Loucy (cell line): ENCODE results near the gene ACVR2B.
A peak's percentile ranks its signal among the peaks of the same experiment; 100 is the strongest.

Experiments
- H2AFZ ChIP-seq: fragments of 200-600 bp; sonication (generic); 2 replicates; pipeline ENCODE4 v1.6.0; 2016; ENCODE audit warnings: antibody characterized with exemption, mild to moderate bottlenecking, low read length, moderate library complexity
- H3F3A ChIP-seq: fragments of 200-600 bp; 2 replicates; pipeline ENCODE4 v1.6.0; 2016; ENCODE audit warnings: antibody characterized with exemption, low read depth, mild to moderate bottlenecking
- H3K27me3 ChIP-seq: fragments of 200-600 bp; sonication (generic); 2 replicates; pipeline ENCODE4 v1.6.1; 2014; ENCODE audit warnings: low read length, mild to moderate bottlenecking; ENCODE audit not compliant: insufficient read depth, poor library complexity, severe bottlenecking
- H3K36me3 ChIP-seq: fragments of 200-600 bp; sonication (generic); 2 replicates; pipeline ENCODE4 v1.6.1; 2016; ENCODE audit warnings: low read length; ENCODE audit not compliant: insufficient read depth
- H3K4me1 ChIP-seq: fragments of 200-600 bp; sonication (generic); 2 replicates; pipeline ENCODE4 v1.5.1; 2014; ENCODE audit warnings: low read length, mild to moderate bottlenecking; ENCODE audit not compliant: insufficient read depth, poor library complexity, severe bottlenecking
- H3K4me2 ChIP-seq: fragments of 200-600 bp; sonication (generic); 2 replicates; pipeline ENCODE4 v1.6.0; 2014; ENCODE audit warnings: antibody characterized with exemption, low read length, low read depth, mild to moderate bottlenecking; ENCODE audit not compliant: poor library complexity, severe bottlenecking
- H3K4me3 ChIP-seq: fragments of 200-600 bp; sonication (generic); 2 replicates; pipeline ENCODE4 v1.5.1; 2014; ENCODE audit warnings: low read length, mild to moderate bottlenecking, mixed read lengths; ENCODE audit not compliant: poor library complexity, severe bottlenecking
- H3K79me2 ChIP-seq: fragments of 200-600 bp; sonication (generic); 2 replicates; pipeline ENCODE4 v1.6.1; 2014; ENCODE audit warnings: low read length; ENCODE audit not compliant: insufficient read depth
- H3K9ac ChIP-seq: fragments of 200-600 bp; sonication (generic); 2 replicates; pipeline ENCODE4 v1.6.0; 2014; ENCODE audit warnings: mild to moderate bottlenecking, low read depth, low read length, moderate library complexity; ENCODE audit not compliant: poor library complexity, severe bottlenecking
- H3K9me2 ChIP-seq: fragments of 200-600 bp; sonication (generic); replicated peaks from 2 replicates; pipeline ENCODE4 v1.6.1; 2016; ENCODE audit warnings: low read depth, low read length, mixed read lengths
- H3K9me3 ChIP-seq: fragments of 200-600 bp; sonication (generic); 2 replicates; pipeline ENCODE4 v1.6.1; 2014; ENCODE audit warnings: mild to moderate bottlenecking, antibody characterized with exemption, low read length, low read depth; ENCODE audit not compliant: insufficient read depth
- H4K20me1 ChIP-seq: fragments of 200-600 bp; sonication (generic); 2 replicates; pipeline ENCODE4 v1.6.0; 2014; ENCODE audit warnings: antibody characterized with exemption, low read length, mild to moderate bottlenecking; ENCODE audit not compliant: insufficient read depth, poor library complexity, severe bottlenecking
- EZH2phosphoT487 ChIP-seq: fragments of 200-600 bp; IDR thresholded peaks from 2 replicates; pipeline ENCODE4 v1.6.1; 2018; ENCODE audit warnings: antibody characterized with exemption, mild to moderate bottlenecking, moderate library complexity, borderline replicate concordance
- TF ChIP-seq, protein P1 (sequence below): fragments of 200-600 bp; sonication (generic); conservative IDR thresholded peaks from 2 replicates; pipeline ENCODE4 v1.5.1; 2014; ENCODE audit warnings: mild to moderate bottlenecking, antibody characterized with exemption, low read length

Gene ACVR2B

DNA sequence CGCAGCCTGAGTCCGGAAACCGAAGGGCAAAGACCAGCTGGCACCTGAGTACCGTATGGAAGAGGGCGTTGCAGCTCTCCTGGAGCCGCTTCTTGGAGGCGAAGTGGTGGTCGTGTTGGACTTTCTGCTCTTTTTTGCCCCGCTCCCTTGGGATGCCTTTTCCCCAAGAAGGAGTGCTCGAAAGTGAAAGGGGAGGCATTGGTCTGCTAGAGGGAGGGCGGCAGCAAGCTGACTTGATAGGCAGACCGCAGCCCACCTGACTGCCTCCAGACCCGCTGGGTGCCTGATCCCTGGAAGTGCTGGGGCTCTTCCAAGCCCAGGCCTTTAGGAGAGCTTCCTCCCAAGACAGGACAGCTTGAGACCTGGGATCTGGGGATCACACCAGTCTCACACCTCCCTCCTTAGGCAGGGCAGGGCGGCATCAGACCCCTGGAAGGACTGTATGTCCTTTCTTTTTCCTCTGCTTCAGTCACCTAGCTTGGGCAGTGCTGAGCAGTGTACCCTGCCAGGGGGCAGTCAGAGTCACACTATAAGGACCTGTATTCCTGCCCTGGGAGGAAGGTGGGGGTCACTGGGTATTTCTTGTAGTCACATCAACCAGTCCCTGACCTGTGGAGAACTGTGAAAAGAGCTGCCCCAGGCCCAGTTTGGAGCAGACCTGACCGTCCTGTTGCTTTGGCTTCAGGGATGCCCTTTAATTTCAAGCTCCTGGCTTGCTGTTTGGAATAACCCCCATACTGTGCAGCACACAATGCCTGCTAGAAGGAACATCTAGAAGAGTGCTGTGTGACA is 2.1 kb downstream of the ACVR2B start:
- Histone ChIP-seq H3K27me3 (peaks cover 20% of the 10 kb centered on the region), H3K9ac (peak overlapping the region; percentile 71), H3K9me2 (no peaks in the 10 kb centered on the region), H3K79me2 (peaks cover 46% of the 10 kb centered on the region), H2AFZ (peak overlapping the region; percentile 78; the same call in 1 of the 2 replicates), H3K36me3 (no peaks in the 10 kb centered on the region), H3K9me3 (no peaks in the 10 kb centered on the region), H3F3A (no peaks in the 10 kb centered on the region), H3K4me3 (peak overlapping the region; percentile 76), H3K4me1 (peaks cover 27% of the 10 kb centered on the region), H3K4me2 (peak overlapping the region; percentile 83), H4K20me1 (peaks cover 10% of the 10 kb centered on the region)
- no peak for TF ChIP-seq EZH2phosphoT487
- TF ChIP-seq, protein P1, sequence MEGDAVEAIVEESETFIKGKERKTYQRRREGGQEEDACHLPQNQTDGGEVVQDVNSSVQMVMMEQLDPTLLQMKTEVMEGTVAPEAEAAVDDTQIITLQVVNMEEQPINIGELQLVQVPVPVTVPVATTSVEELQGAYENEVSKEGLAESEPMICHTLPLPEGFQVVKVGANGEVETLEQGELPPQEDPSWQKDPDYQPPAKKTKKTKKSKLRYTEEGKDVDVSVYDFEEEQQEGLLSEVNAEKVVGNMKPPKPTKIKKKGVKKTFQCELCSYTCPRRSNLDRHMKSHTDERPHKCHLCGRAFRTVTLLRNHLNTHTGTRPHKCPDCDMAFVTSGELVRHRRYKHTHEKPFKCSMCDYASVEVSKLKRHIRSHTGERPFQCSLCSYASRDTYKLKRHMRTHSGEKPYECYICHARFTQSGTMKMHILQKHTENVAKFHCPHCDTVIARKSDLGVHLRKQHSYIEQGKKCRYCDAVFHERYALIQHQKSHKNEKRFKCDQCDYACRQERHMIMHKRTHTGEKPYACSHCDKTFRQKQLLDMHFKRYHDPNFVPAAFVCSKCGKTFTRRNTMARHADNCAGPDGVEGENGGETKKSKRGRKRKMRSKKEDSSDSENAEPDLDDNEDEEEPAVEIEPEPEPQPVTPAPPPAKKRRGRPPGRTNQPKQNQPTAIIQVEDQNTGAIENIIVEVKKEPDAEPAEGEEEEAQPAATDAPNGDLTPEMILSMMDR = no peak

- Histone ChIP-seq H3K27me3 (peaks cover 20% of the 10 kb centered on the region), H3F3A (no peaks in the 10 kb centered on the region), H3K4me2 (peak overlapping the region; percentile 30), H3K4me1 (peaks cover 27% of the 10 kb centered on the region), H3K9me3 (no peaks in the 10 kb centered on the region), H2AFZ (no peak overlapping the region), H3K36me3 (no peaks in the 10 kb centered on the region), H3K4me3 (no peak overlapping the region), H3K9ac (no peak overlapping the region), H4K20me1 (peaks cover 10% of the 10 kb centered on the region), H3K79me2 (peaks cover 52% of the 10 kb centered on the region), H3K9me2 (no peaks in the 10 kb centered on the region)
- TF ChIP-seq EZH2phosphoT487 = no peak
- TF ChIP-seq, protein P1 = no peak
Measured at GRCh38 chr3:38457111-38458003, 3.7 kb downstream of the ACVR2B start.

GRCh38 chr3:38458796-38459498 is 5.3 kb downstream of the ACVR2B start:
- Histone ChIP-seq H3K79me2 (peaks cover 54% of the 10 kb centered on the region), H2AFZ (no peak overlapping the region), H3K4me2 (no peak overlapping the region), H3K9me2 (no peaks in the 10 kb centered on the region), H3K4me3 (no peak overlapping the region), H3K36me3 (no peaks in the 10 kb centered on the region), H3K4me1 (peaks cover 27% of the 10 kb centered on the region), H3F3A (no peaks in the 10 kb centered on the region), H3K27me3 (peaks cover 13% of the 10 kb centered on the region), H4K20me1 (peaks cover 10% of the 10 kb centered on the region), H3K9me3 (no peaks in the 10 kb centered on the region), H3K9ac (no peak overlapping the region)
- no peak for TF ChIP-seq EZH2phosphoT487
- TF ChIP-seq, protein P1 = no peak
